ENCODE results near the gene THSD7B. TPM values are rescaled to one million over a fixed set of nuclear protein-coding genes. Genes with fewer than 3 reads are reported as not detected.

The THSD7B gene
- total RNA-seq, 2 donors from 2014 or later, result not detected

DNA sequence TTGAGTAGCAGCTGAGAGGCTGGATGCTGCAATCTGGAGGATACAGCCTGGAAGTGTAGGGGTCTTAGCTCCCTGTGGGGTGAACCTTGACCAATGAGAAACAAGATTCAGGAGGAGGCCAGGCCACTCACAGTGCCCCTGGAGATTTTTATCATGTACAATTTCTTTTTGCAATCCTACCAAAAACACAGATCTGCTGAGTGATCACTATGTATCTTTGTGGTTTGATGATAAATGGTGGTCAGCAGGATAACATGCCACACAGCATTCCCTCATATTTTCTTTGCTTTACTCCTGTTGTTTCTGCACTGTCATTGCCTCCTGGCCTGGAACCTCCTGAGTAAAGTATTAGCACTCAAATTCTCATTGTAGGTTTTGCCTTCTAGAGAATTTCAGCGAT is 357.9 kb downstream of the THSD7B start:
- no peak for ATAC-seq

DNA sequence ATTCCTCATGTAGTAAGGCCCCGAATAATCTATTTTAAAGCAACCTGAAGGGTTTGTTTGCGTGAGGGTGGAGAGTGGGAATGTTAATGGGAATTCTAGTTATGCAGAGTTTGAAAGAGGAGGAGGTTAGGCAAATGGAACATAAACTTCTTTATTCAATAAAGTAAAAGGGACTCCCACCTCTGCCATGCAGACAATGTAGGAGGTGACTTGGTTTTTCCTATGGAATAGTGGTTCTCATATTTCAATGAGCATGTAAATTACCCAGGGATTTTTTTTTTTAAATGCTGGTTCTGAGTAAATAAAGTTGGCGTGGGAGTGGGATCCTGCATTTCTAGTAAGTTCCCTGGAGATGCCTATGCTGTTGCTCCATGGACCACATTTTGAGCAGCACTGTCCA is 367.9 kb downstream of the THSD7B start:
- DNase-seq (ENCODE audit: low spot score in 2 of 2) (no peak), ATAC-seq (no peak)
- H3K36me3 Mint-ChIP-seq, result peaks cover 0 to 6% of the 10 kb centered on the region in 2 donors
- H3K9me3 Mint-ChIP-seq, result peaks cover 4 to 7% of the 10 kb centered on the region in 2 donors
- H3K27ac Mint-ChIP-seq, result no peak overlapping the region

More for the DNA sequence above, 357.9 kb downstream of the THSD7B start:
- no peak for DNase-seq (ENCODE audit: low spot score in 2 of 2)
- Mint-ChIP-seq H3K9me3 (peaks cover 4 to 7% of the 10 kb centered on the region in 2 donors), H3K27ac (no peak overlapping the region), H3K36me3 (no peaks in the 10 kb centered on the region)

DNA sequence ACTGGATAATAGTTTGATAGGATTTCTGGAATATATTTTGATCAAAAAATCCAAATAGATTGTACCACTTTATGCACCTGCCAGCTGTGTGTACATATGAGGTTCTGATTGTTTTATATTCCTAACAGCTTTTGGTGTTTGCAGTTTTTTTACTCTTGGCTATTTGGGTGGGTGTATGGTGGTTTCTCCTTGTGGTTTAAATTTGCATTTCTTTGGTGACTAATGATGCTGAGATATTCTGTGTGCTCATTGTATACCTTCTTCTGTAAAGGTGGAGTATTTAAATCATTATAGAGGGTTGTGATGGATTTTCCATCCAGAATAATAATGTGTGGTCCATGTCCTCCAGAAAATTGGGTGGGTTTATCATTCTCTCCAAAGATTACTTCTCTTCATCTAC is 372.9 kb downstream of the THSD7B start:
- Mint-ChIP-seq H3K27ac (no peak overlapping the region), H3K36me3 (peaks cover 0 to 6% of the 10 kb centered on the region in 2 donors), H3K9me3 (peaks cover 4 to 7% of the 10 kb centered on the region in 2 donors)
- ATAC-seq (no peak), DNase-seq (ENCODE audit: low spot score in 2 of 2) (no peak)

GRCh38 chr2:137151731-137152130 is 386.4 kb downstream of the THSD7B start:
- H3K27ac Mint-ChIP-seq, result no peak overlapping the region
- ATAC-seq, result no peak
- peaks cover 4 to 5% of the 10 kb centered on the region in 2 donors for H3K9me3 Mint-ChIP-seq
- DNase-seq (ENCODE audit: low spot score in 2 of 2), result no peak
- no peaks in the 10 kb centered on the region for H3K36me3 Mint-ChIP-seq

- peaks cover 0 to 3% of the 10 kb centered on the region in 2 donors for H3K9me3 Mint-ChIP-seq
- ATAC-seq (no peak), DNase-seq (ENCODE audit: low spot score in 2 of 2) (no peak)
- H3K36me3 Mint-ChIP-seq, result no peaks in the 10 kb centered on the region
- H3K27ac Mint-ChIP-seq, result no peak overlapping the region
These were observed 389.6 kb downstream of the THSD7B start for GRCh38 chr2:137154946-137155345.

DNA sequence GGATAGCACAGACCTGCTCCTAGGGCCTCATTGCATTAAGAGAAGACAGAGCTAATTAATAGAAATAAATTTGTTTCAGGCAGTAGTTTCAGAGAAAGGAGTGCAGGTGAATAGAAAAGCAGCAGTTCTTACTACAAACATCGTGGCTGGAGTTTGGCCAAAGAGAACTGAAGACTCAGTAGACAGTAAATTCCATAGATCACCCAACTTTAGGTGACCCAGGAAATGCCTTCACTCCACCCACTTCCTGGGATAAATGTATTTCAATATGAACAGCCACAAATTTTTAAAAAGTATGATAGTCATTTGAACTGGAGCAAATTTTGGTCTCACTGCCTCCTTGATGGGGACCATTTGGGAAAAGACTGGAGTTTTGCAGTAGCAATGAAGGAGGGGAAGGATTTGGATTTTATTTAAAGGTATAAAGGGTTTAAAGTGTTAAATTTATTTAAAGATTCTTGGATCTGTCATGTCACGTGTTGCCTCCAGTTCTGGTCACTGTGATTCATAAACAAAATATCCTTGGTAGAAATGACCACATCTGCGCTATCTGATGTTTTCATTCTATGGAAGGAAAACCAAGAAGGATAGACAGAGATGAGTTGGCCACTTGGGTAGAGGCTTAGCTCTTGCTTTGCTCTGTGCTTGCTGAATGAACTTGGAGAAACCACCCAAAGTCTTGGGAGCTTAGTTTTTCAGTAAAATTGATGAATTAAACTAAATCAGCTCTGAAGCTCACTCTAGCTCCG is 390.2 kb downstream of the THSD7B start:
- Mint-ChIP-seq H3K36me3 (no peaks in the 10 kb centered on the region), H3K27ac (no peak overlapping the region), H3K9me3 (peaks cover 0 to 3% of the 10 kb centered on the region in 2 donors)
- ATAC-seq, result no peak
- no peak for DNase-seq (ENCODE audit: low spot score in 2 of 2)

DNA sequence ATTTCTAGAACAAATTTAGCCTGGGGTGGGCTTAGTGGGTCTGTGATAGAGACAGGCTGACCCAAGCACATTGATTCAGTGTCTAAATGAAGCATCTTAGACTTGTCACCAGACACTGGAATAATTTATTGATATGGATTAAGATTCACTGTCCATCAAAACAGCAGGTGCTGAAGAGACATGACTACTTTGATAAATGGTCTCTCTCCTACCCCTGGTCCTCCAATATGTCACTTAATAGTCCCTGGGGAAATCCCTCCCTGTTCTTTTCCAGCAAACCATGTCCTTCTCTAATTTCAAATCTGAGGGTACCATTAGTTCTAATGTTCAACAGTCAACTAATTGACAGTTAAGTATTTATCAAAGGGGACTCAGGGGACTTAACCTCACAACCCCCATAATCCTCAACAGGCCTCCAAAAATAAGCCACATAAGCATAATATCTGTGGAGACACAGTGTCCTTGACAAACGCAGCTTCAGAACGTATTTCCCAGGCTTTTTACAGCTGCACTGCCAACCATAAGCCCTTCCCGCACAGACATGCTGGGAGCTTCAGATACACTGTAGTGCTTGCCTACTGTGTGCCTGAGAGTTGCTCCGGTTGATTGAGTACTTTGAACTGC is 391.0 kb downstream of the THSD7B start:
- no peak for DNase-seq (ENCODE audit: low spot score in 2 of 2)
- Mint-ChIP-seq H3K27ac (no peak overlapping the region), H3K9me3 (peaks cover 0 to 3% of the 10 kb centered on the region in 2 donors), H3K36me3 (no peaks in the 10 kb centered on the region)
- ATAC-seq, result no peak

DNA sequence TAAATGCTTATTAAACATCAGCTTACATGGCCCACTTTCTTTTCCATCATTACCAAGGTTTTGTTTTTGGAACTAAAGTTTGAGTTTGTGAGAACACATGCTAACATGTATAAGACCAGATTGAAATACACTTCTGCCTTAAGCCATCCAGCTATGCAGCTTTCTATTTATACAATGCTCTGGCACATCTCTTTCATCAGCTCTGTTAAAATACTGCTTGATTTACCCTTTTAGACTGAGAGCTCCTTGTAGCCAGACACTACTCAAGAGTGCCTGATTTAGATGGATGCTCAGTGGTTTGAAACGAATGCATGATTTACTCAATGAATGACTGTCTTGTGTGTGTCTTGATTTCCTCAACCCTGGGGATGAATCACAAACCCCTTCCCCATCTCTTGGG is 392.5 kb downstream of the THSD7B start:
- ATAC-seq (no peak), DNase-seq (ENCODE audit: low spot score in 2 of 2) (no peak)
- Mint-ChIP-seq H3K27ac (no peak overlapping the region), H3K36me3 (no peaks in the 10 kb centered on the region), H3K9me3 (peaks cover 0 to 3% of the 10 kb centered on the region in 2 donors)

GRCh38 chr2:137161250-137161649 is 395.9 kb downstream of the THSD7B start:
- ATAC-seq (no peak), DNase-seq (ENCODE audit: low spot score in 2 of 2) (no peak)
- Mint-ChIP-seq H3K27ac (no peak overlapping the region), H3K36me3 (no peaks in the 10 kb centered on the region), H3K9me3 (peaks cover 5 to 8% of the 10 kb centered on the region in 2 donors)

DNA sequence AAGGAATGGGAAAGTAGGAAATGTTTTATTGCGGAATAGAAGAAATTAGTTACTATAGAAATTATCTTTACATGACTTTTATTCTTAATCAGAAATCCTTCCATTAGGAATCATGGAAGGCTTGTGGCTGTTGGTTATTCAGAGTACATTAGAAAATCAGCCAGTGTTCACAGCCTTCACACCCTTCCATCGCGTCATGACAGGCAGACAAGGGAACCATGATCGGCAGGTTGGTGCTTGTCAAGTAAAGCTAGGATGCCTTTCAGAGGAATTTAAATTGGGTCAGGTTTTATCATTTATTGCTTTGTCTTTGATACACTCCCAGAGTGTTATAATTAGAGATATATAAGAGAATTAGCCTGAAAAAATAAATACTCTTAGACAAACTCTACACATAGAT is 400.6 kb downstream of the THSD7B start:
- no peaks in the 10 kb centered on the region for H3K36me3 Mint-ChIP-seq
- ATAC-seq (no peak), DNase-seq (ENCODE audit: low spot score in 2 of 2) (no peak)
- H3K27ac Mint-ChIP-seq, result no peak overlapping the region
- peaks cover 5 to 11% of the 10 kb centered on the region in 2 donors for H3K9me3 Mint-ChIP-seq

GRCh38 chr2:137167651-137168050 is 402.3 kb downstream of the THSD7B start:
- H3K36me3 Mint-ChIP-seq, result no peaks in the 10 kb centered on the region
- DNase-seq (ENCODE audit: low spot score in 2 of 2) (no peak), ATAC-seq (no peak)
- H3K27ac Mint-ChIP-seq, result no peak overlapping the region
- H3K9me3 Mint-ChIP-seq, result peaks cover 5 to 11% of the 10 kb centered on the region in 2 donors

- Mint-ChIP-seq H3K9me3 (peaks cover 0 to 11% of the 10 kb centered on the region in 2 donors), H3K36me3 (no peaks in the 10 kb centered on the region)
These were observed 403.2 kb downstream of the THSD7B start for GRCh38 chr2:137168552-137168951.

DNA sequence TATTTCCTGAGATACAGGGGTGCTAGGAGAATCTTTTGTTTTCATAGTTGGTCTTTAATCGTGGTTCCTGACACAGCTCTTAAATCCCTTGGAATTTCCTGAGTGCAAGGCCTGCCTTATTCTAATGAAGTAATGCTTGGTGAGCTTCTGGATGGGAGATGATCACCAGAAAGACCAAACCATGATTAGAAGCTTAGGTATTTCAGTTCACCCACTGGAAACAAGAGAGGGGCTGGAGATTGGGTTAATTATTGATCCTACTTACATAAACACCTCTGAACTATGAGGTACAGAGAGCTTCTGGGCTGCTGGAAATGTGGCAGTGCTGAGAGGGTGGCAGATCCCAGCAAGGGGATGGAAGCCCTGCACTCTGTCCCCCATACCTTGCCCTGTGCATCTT is 406.8 kb downstream of the THSD7B start:
- DNase-seq (ENCODE audit: low spot score in 2 of 2) (no peak), ATAC-seq (no peak)
- no peak overlapping the region for H3K27ac Mint-ChIP-seq
- peaks cover 0 to 6% of the 10 kb centered on the region in 2 donors for H3K9me3 Mint-ChIP-seq
- H3K36me3 Mint-ChIP-seq, result no peaks in the 10 kb centered on the region

More at GRCh38 chr2:137168552-137168951, 403.2 kb downstream of the THSD7B start:
- ATAC-seq, result no peak
- H3K27ac Mint-ChIP-seq, result no peak overlapping the region
- no peak for DNase-seq (ENCODE audit: low spot score in 2 of 2)

DNA sequence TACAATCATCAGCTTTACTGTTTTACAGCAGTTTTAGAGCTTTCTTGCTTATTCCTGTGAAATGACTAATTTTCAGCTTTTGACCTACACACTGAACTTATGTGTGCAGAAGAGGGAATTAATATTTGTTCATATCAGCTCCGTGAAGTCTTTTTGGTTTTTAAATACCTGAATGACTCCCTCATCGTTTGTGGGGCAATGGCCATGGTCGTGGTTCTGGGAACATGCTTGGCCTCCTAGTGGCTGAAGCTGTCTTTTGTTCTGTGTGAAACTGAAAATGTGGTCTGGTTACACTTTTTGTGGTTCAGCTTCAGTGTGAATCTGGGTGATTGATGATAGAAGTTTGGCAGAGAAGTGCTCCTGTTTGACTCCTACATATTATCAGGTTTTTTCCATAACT is 408.1 kb downstream of the THSD7B start:
- Mint-ChIP-seq H3K36me3 (no peaks in the 10 kb centered on the region), H3K9me3 (no peaks in the 10 kb centered on the region), H3K27ac (no peak overlapping the region)
- peak in 1 of 2 donors; percentile 28 for ATAC-seq
- no peak for DNase-seq (ENCODE audit: low spot score in 2 of 2)

DNA sequence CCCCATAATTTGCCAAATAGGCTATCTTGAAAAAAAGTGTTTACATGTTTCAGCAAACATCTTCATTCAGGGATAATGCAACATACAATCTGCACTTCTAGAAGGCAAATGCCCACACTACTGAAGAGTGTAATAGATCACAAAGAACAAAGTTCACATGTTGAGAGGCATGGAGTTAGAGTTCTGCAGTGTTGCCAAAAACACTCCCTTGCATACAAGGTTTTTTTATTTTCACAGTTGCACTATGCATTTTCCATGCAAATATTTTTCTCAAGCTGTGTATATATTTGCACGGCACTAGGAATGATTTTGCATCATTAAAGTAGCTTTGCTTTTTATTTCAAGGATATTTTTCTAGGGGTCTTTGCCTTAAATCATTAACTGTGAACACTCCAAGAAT is 409.9 kb downstream of the THSD7B start:
- DNase-seq (ENCODE audit: low spot score in 2 of 2) (no peak), ATAC-seq (no peak)
- no peaks in the 10 kb centered on the region for H3K36me3 Mint-ChIP-seq
- H3K9me3 Mint-ChIP-seq, result no peaks in the 10 kb centered on the region
- H3K27ac Mint-ChIP-seq, result no peak overlapping the region

DNA sequence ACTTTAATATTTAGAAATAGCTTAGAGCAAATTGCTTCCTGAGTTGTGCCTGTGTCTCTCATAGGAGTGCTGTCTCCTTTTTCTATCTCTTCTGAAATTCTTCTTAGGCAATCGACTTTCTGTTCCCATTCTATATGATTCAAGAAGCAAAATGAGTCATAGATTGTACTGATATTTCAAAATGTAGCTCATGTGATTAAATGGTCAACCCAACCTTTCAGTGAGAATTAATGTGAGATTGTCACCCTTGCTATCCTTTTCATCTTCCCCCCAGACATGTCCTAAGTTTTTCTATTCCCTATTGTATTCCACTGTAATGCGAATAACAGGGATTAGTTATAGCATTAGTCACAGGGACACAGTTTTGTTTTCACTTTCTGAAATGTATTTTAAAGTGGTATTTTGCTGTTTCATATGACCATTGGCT is 413.6 kb downstream of the THSD7B start:
- Mint-ChIP-seq H3K36me3 (no peaks in the 10 kb centered on the region), H3K9me3 (no peaks in the 10 kb centered on the region), H3K27ac (no peak overlapping the region)
- ATAC-seq (no peak), DNase-seq (ENCODE audit: low spot score in 2 of 2) (no peak)

DNA sequence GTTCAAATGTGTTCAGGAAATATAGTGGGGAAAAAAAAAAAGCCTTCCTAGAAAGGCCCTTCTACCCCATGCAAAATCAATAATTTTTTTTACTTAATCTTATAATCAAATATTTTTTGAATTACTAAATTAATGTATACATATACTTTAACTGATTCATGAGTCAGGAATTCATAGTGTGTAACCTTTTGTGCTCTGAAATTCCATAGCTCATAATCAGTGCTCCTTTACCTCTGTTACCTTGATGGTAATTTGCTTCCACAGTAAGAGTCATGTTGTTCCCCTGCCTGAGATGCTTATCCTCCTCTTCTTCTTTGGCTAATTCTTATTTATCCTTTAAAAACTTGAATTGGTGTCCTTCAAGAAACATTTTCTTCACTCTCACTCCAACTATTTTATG is 414.2 kb downstream of the THSD7B start:
- Mint-ChIP-seq H3K36me3 (no peaks in the 10 kb centered on the region), H3K9me3 (no peaks in the 10 kb centered on the region), H3K27ac (no peak overlapping the region)
- DNase-seq (ENCODE audit: low spot score in 2 of 2) (no peak), ATAC-seq (no peak)

DNA sequence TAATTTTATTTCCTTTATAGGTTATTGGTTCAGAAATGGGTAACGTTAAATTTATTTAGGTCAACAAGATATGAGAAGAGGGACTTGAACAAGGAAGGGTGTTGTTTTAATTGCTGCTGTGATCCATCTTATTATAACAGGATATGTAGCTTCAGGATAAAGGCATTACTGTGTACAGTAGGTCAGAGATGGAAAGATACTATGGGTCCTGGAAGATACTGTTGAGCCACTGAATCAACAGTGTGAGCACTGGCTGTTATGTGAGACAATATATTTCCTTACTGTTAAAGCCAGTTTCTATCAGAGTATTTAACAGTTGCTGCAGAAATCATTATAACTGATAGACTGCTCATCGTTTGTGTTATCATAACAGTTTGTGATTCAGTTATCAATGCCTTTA is 414.7 kb downstream of the THSD7B start:
- ATAC-seq (no peak), DNase-seq (ENCODE audit: low spot score in 2 of 2) (no peak)
- Mint-ChIP-seq H3K27ac (no peak overlapping the region), H3K36me3 (no peaks in the 10 kb centered on the region), H3K9me3 (no peaks in the 10 kb centered on the region)

Measured in activated naive CD4-positive, alpha-beta T cell treated with anti-CD3 and anti-CD28 coated beads, Interleukin-2, amount 50 U/mL, for 72 hours (primary cell).